ENCODE measurements around the gene WBP2.
"Not testable (repeated sequence)": the region's sequence is repeated elsewhere in the genome, so short reads cannot be mapped to it uniquely, and the experiment has no call there.

Gene WBP2

GRCh38 chr17:75815399-75815798, 39.7 kb downstream of the WBP2 start:
- in situ Hi-C loops (cut with HindIII; ENCODE audit: low sequenced_read_pairs): no loop called here

- in situ Hi-C loops (cut with HindIII; ENCODE audit: low sequenced_read_pairs): no loop called here
These were observed 40.2 kb downstream of the WBP2 start for GRCh38 chr17:75814900-75815373.

GRCh38 chr17:75814021-75814395, 41.1 kb downstream of the WBP2 start:
- in situ Hi-C loops (cut with HindIII; ENCODE audit: low sequenced_read_pairs): no loop called here

- in situ Hi-C loops (cut with HindIII; ENCODE audit: low sequenced_read_pairs): no loop called here
These were observed 41.8 kb downstream of the WBP2 start for GRCh38 chr17:75813081-75814020.

GRCh38 chr17:75812096-75813013, 42.8 kb downstream of the WBP2 start:
- in situ Hi-C loops (cut with HindIII; ENCODE audit: low sequenced_read_pairs): no loop called here

GRCh38 chr17:75811174-75811573, 44.0 kb downstream of the WBP2 start:
- in situ Hi-C loops (cut with HindIII; ENCODE audit: low sequenced_read_pairs): no loop called here

GRCh38 chr17:75810756-75811155, 44.4 kb downstream of the WBP2 start:
- in situ Hi-C loops (cut with HindIII; ENCODE audit: low sequenced_read_pairs): not testable (repeated sequence)

- in situ Hi-C loops (cut with HindIII; ENCODE audit: low sequenced_read_pairs): no loop called here
These were observed 44.9 kb downstream of the WBP2 start for GRCh38 chr17:75810216-75810615.

GRCh38 chr17:75809631-75810111, 45.5 kb downstream of the WBP2 start:
- in situ Hi-C loops (cut with HindIII; ENCODE audit: low sequenced_read_pairs): no loop called here

GRCh38 chr17:75808905-75809621, 46.1 kb downstream of the WBP2 start:
- in situ Hi-C loops (cut with HindIII; ENCODE audit: low sequenced_read_pairs): no loop called here

- in situ Hi-C loops (cut with HindIII; ENCODE audit: low sequenced_read_pairs): no loop called here
These were observed 46.6 kb downstream of the WBP2 start for GRCh38 chr17:75808549-75808904.

- in situ Hi-C loops (cut with HindIII; ENCODE audit: low sequenced_read_pairs): no loop called here
These were observed 47.3 kb downstream of the WBP2 start for GRCh38 chr17:75807861-75808260.

- in situ Hi-C loops (cut with HindIII; ENCODE audit: low sequenced_read_pairs): no loop called here
These were observed 48.2 kb downstream of the WBP2 start for GRCh38 chr17:75806822-75807500.

GRCh38 chr17:75803883-75804282, 51.3 kb downstream of the WBP2 start:
- in situ Hi-C loops (cut with HindIII; ENCODE audit: low sequenced_read_pairs): no loop called here

GRCh38 chr17:75799402-75799801, 55.7 kb downstream of the WBP2 start:
- in situ Hi-C loops (cut with HindIII; ENCODE audit: low sequenced_read_pairs): no loop called here

GRCh38 chr17:75795820-75796607, 59.1 kb downstream of the WBP2 start:
- in situ Hi-C loops (cut with HindIII; ENCODE audit: low sequenced_read_pairs): no loop called here

Measured in DLD1 (cell line).